NCI-H1436 treated with DMSO at 0.1 percent for 48 hours (cell line): ENCODE data around the gene ALG11.
"Not testable (repeated sequence)": the region's sequence is repeated elsewhere in the genome, so short reads cannot be mapped to it uniquely, and the experiment has no call there.

ENCODE experiments used
- DNase-seq: peaks from one replicate; lab custom pipeline; 2025; lab: John Stamatoyannopoulos, UW

ALG11 gene

DNA sequence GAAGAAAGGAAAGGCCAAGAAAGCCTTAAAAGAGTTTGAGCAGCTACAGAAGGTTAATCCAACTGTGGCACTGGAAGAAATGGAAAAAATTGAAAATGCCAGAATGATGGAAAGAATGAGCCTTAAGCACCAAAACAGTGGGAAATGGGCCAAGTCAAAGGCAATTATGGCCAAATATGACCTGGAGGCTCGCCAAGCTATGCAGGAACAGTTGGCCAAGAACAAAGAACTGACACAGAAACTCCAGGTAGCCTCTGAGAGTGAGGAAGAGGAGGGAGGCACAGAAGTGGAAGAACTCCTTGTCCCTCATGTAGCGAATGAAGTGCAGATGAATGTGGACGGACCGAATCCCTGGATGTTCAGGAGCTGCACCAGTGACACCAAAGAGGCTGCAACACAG is 17.4 kb downstream of the ALG11 start:
- no peak for DNase-seq

DNA sequence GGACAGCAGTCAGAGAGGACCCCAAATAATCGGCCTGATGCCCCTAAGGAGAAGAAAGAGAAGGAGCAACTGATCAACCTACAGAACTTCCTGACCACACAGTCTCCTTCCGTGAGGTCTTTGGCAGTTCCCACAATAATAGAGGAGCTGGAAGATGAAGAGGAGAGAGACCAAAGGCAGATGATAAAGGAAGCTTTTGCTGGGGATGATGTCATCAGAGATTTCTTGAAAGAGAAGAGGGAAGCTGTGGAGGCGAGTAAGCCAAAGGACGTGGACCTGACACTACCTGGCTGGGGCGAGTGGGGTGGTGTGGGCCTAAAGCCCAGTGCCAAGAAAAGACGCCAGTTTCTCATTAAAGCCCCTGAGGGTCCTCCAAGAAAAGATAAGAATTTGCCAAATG is 18.2 kb downstream of the ALG11 start:
- DNase-seq, result not testable (repeated sequence)

DNA sequence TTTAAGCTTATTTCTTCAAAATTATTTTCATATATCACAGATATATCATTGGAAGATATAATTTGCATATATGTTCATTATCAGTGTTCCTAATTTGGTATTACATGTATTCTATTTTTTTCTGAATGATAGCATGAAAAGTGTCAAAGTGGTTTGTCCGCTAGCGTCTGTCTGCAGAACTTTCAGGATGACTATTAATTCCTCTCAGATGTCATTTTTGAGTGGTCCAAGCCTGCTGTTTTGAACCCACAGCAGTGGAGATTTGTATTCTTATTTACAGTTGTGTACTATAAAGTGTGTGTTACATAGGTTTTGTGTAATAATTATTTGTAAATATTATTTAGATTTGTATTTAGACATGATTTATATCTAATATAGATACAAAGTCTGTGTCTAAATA is 20.8 kb downstream of the ALG11 start:
- no peak for DNase-seq

DNA sequence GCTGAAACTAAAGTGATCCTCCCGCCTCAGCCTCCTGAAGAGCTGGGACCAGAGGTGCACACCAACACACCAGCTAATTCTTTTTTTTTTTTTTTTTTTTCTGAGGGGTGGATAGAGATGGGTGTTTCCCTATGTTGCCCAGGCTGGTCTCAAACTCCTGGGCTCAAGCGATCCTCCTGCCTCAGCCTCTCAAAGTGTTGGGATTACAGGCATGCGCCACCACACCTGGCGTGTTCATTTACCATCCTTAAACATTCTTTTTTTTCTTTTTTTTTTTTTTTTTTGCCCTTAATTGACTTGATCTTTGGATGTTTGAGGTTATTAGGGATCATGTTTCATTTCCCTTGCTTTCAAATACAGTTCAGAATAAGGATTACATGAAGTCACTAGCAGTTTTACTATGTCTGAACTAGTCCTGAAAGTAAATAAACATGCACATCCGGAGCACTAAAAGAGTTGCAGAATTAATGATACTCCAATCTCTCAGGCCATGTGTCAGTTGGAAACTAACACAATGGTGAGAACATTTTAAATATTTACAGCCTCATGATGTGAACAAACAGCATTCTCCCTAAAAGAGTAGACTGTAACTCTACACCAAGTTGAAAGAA is 22.5 kb downstream of the ALG11 start:
- no peak for DNase-seq

DNA sequence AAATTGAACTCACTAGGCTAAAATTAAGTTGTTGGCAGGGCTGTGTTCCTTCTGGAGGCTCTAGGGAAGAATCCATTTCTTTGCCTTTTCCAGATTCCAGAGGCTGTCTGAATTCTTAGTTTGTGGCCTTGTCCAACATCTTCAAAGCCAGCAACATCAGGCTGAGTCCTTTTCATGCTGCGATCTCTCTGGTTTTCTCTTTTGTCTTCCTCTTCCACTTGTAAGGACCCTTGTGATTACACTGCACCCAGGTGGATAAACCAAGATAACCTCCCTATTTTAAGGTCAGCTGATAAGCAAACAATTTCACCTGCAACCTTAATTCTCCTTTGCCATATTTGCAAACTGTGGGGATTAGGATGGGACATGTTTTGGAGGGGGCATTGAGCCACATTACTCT is 23.8 kb downstream of the ALG11 start:
- DNase-seq, result no peak

DNA sequence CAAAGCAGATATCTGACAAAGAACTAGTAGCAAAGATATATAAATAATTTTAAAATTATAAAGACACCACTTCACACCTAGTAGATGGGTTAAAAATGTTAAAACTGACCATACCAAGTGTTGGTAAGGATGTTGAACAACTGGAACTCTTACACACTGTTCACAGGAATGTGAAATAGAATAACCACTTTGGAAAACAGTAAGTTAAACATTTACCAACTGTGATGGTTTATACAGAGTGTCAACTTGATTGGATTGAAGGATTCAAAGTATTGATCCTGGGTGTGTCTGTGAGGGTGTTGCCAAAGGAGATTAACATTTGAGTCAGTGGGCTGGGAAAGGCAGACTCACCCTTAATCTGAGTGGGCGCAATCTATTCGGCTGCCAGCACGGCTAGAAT is 31.5 kb downstream of the ALG11 start:
- no peak for DNase-seq

DNA sequence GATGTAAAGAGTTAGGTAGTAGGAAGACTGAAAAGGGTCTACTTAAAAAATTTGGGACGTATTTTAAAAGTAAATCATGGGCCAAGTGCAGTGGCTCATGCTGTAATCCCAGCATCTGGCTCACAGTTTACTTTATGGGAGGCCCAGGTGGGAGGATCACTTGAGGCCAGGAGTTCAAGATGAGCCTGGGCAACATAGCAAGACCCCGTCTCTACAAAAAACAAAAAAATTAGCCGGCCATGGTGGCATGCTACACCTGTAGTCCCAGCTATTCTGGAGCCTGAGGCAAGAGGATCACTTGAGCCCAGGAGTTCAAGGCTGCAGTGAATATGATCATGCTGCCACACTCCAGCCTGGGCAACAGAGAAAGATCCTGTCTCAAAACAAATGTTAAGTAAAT is 35.3 kb downstream of the ALG11 start:
- DNase-seq, result no peak

DNA sequence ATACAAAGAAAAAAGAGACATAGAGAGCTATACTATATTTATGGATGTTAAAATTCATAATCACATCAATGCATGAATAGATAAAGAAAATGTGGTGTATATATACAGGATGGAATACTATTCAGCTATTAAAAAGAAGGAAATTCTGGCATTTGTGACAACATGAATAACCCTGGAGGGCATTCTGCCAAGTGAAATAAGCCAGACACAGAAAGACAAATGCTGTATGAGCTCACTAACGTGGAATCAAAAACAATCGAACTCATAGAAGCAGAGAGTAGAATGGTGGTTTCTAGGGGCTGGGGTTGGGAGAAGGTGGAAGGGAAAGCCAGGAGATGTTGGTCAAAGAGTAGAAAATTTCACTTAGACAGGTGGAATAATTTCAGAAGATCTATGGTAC is 36.3 kb downstream of the ALG11 start:
- DNase-seq, result no peak

DNA sequence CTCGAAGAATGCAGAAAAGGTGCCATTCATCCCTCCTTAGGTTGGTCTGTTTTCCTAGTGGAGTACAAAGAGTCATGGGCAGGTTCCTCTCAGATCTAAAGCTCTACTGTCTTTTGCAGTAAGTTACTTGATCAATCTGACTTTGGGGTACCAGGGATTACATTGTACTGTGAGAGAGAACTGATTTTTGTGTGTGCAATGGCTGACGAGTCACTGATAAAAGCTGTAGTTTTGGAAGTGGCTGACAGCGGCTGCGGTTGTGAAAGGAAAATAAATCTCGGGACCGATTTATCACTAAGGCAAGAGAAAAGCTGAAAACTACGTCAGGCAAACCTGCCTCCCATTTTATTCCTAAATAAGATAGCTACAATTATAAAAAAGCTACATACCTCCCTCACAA is 39.2 kb downstream of the ALG11 start:
- no peak for DNase-seq

DNA sequence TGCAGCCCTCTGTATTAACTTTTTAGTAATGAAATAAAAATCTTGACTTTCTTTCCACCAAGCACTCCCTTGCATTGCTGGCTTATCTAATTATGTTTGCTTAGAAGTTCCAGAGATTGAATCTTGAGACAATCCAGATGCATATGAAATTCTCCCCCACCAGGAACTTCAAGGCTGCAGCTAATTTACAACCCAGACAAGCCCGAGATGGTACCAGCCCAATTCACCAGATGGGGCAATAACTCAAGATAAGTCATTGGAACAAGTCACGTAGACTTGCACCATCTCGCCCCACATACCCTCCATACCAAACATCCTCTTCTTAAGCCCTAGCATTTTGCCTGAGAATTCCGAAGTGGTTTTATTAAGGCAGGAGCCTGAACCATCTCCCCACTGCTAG is 41.3 kb downstream of the ALG11 start:
- no peak for DNase-seq

DNA sequence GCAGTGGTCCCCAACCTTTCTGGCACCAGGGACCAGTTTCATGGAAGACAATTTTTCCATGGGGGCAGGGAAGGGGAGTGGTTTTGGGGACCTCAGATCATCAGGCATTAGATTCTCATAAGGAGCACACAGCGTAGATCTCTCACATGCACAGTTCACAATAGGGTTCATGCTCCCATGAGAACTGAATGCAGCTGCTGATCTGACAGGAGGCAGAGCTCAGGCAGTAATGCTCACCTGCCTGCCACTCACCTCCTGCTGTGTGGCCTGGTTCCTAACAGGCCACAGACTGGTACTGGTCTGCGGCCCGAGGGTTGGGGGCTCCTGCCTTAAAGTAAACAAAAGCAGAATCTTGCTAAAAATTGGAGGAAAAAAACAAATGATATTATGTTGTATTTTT is 48.9 kb downstream of the ALG11 start:
- not testable (repeated sequence) for DNase-seq

DNA sequence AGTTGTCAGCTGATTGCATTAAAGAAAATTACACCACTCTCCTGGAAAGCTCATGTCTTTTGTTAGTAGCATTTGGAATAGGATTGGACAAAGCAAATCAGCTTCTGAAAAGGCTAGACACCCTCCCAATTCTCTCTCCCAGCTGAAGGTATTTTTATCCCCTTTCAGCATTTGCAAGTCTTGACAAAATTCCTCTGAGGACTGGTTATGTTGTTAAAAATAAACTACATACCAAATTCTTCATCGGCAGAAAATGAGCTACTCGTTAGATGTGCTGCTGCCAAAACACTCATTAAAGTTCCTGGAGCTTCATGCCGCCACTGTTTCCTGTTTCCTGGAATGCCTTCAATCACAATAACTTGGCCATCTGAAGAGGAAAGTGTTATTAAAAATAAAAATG is 49.4 kb downstream of the ALG11 start:
- no peak for DNase-seq

DNA sequence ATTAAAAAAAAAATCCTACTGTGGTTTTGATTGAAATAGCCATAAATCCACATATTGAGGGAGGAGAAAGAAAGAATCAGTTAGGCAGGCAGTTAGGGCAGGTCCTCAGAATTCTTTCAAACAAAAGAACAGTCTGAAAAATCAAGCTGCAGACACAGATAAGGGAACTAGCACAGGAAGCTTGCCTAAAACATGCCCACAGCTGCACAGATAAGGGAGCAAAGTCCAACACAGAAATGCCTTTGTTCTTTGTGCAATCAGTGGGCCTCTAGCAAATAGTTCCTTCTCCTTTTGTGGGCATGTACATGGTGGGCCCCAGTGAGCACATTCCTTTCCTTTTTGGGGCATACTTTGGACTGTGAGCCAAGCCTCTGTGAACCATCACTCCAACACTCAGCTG is 55.0 kb downstream of the ALG11 start:
- no peak for DNase-seq

DNA sequence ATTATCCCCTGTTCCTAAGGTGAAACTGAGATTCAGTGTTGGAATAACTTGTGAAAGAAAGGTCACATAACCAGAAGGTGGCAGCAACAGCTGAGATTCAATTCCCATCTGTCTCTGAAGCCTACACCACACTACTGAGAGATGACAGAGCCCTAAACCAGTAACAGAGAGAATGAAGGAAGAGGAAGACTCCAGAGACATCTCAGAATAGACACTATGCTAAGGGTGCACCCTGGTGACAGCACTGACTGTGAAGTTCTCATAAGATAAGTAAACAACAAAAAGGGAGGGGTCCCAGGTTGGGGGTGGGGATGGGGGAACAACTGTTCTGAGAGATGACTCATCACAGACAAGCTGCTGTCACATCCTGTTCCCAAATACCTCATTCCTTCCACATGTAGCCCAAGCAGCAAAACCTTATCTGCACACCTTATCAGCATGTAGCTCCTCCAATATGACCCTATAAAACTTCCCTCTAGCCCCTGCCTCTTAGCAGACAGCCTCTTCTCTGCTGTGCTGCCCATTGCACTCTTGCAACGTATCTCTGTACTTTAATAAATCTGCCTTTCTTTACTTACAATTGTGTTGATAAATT is 58.8 kb downstream of the ALG11 start:
- no peak for DNase-seq
